Neuronal stem cell (in vitro differentiated cells): ENCODE measurements around the gene SPOPL.

Experiments used
- DNase-seq: peaks from one replicate; pipeline ENCODE4 v3.0.0-alpha.2; 2013; ENCODE audit warnings: low spot score
- H2AFZ ChIP-seq: one replicate; pipeline ENCODE4 v1.6.1; 2013; ENCODE audit warnings: mild to moderate bottlenecking, low read length, inconsistent platforms
- H2AK5ac ChIP-seq: 2 replicates; pipeline ENCODE4 v1.6.1; 2013; ENCODE audit warnings: low read depth, mild to moderate bottlenecking, inconsistent platforms, low read length, moderate library complexity, mixed read lengths
- H2BK120ac ChIP-seq: 2 replicates; pipeline ENCODE4 v1.6.1; 2013; ENCODE audit warnings: low read depth, mild to moderate bottlenecking, inconsistent platforms, low read length, moderate library complexity, mixed read lengths
- H2BK12ac ChIP-seq: one replicate; pipeline ENCODE4 v1.6.1; 2013; ENCODE audit warnings: low read length, inconsistent platforms
- H2BK15ac ChIP-seq: 2 replicates; pipeline ENCODE4 v1.6.1; 2013; ENCODE audit warnings: mild to moderate bottlenecking, low read length, inconsistent platforms, mixed read lengths
- H2BK5ac ChIP-seq: one replicate; pipeline ENCODE4 v1.6.1; 2013; ENCODE audit warnings: inconsistent platforms, mild to moderate bottlenecking, low read length, moderate library complexity
- H3K14ac ChIP-seq: one replicate; pipeline ENCODE4 v1.6.1; 2013; ENCODE audit warnings: low read length, inconsistent platforms
- H3K18ac ChIP-seq: 2 replicates; pipeline ENCODE4 v1.6.1; 2013; ENCODE audit warnings: low read length, inconsistent platforms
- H3K23ac ChIP-seq: 2 replicates; pipeline ENCODE4 v1.6.1; 2013; ENCODE audit warnings: low read depth, mild to moderate bottlenecking, mixed read lengths, low read length, inconsistent platforms; ENCODE audit not compliant: poor library complexity
- H3K27ac ChIP-seq: replicated peaks from 3 replicates; pipeline ENCODE4 v1.5.1; 2013; ENCODE audit warnings: low read length, inconsistent platforms
- H3K27me3 ChIP-seq, 3 experiments: 2 replicates each; pipeline ENCODE4 v1.6.1; 2013; ENCODE audit warnings: low read length in 3 of 3, mild to moderate bottlenecking in 2 of 3, inconsistent platforms in 1 of 3, low read depth in 1 of 3, mixed read lengths in 1 of 3, moderate library complexity in 1 of 3; ENCODE audit not compliant: control insufficient read depth in 3 of 3, insufficient read depth in 3 of 3
- H3K36me3 ChIP-seq, 2 donors: replicated peaks in 1 of 2; 2 replicates each; pipeline ENCODE4 v1.6.1; 2013; ENCODE audit warnings: low read length in 2 of 2; ENCODE audit not compliant: control insufficient read depth in 2 of 2, insufficient read depth in 2 of 2
- H3K4ac ChIP-seq: 2 replicates; pipeline ENCODE4 v1.6.1; 2013; ENCODE audit warnings: inconsistent platforms, mild to moderate bottlenecking, low read length, moderate library complexity
- H3K4me1 ChIP-seq, 2 donors: 1 replicate in 1 of 2; 2 replicates in 1 of 2; pipeline ENCODE4 v1.6.1; 2013; ENCODE audit warnings: low read length in 2 of 2, low read depth in 1 of 2; ENCODE audit not compliant: control insufficient read depth in 2 of 2, insufficient read depth in 1 of 2
- H3K4me2 ChIP-seq: one replicate; pipeline ENCODE4 v1.6.1; 2013; ENCODE audit warnings: mild to moderate bottlenecking, low read length, inconsistent platforms; ENCODE audit not compliant: insufficient read depth, poor library complexity, severe bottlenecking
- H3K4me3 ChIP-seq, 2 donors: 2 replicates each; pipeline ENCODE4 v1.5.1; 2013; ENCODE audit warnings: low read length in 2 of 2, mild to moderate bottlenecking in 2 of 2, inconsistent platforms in 1 of 2, moderate library complexity in 1 of 2
- H3K79me1 ChIP-seq: one replicate; pipeline ENCODE4 v1.6.1; 2013; ENCODE audit warnings: low read depth, mild to moderate bottlenecking, inconsistent platforms, low read length, moderate library complexity
- H3K9ac ChIP-seq: one replicate; pipeline ENCODE4 v1.6.1; 2013; ENCODE audit warnings: mild to moderate bottlenecking, low read depth, low read length, inconsistent platforms; ENCODE audit not compliant: poor library complexity
- H3K9me3 ChIP-seq, 2 donors: replicated peaks in 1 of 2; 2 replicates each; pipeline versions ENCODE3 to v1.6.1; 2013; ENCODE audit warnings: low read length in 2 of 2, mild to moderate bottlenecking in 2 of 2, inconsistent platforms in 1 of 2, low read depth in 1 of 2, mixed read lengths in 1 of 2, moderate library complexity in 1 of 2; ENCODE audit not compliant: control insufficient read depth in 2 of 2, insufficient read depth in 1 of 2
- H4K8ac ChIP-seq: one replicate; pipeline ENCODE4 v1.6.1; 2013; ENCODE audit warnings: low read depth, mild to moderate bottlenecking, inconsistent platforms, low read length, moderate library complexity
- H4K91ac ChIP-seq: one replicate; pipeline ENCODE4 v1.6.1; 2013; ENCODE audit warnings: low read length, low read depth, mild to moderate bottlenecking, inconsistent platforms; ENCODE audit not compliant: poor library complexity
- WGBS, 2 donors: extraction: QIAGEN DNeasy Blood & Tissue Kit; methylation state at CpG; one replicate each; pipeline ENCODE4 v1.1.7; 2013; ENCODE audit warnings: missing lambda C conversion rate in 2 of 2, mixed read lengths in 1 of 2; ENCODE audit not compliant: insufficient read length in 2 of 2, insufficient replicate concordance in 1 of 2; ENCODE audit errors: extremely low coverage in 2 of 2; 5-methylcytosine and 5-hydroxymethylcytosine counted together

The SPOPL gene

DNA sequence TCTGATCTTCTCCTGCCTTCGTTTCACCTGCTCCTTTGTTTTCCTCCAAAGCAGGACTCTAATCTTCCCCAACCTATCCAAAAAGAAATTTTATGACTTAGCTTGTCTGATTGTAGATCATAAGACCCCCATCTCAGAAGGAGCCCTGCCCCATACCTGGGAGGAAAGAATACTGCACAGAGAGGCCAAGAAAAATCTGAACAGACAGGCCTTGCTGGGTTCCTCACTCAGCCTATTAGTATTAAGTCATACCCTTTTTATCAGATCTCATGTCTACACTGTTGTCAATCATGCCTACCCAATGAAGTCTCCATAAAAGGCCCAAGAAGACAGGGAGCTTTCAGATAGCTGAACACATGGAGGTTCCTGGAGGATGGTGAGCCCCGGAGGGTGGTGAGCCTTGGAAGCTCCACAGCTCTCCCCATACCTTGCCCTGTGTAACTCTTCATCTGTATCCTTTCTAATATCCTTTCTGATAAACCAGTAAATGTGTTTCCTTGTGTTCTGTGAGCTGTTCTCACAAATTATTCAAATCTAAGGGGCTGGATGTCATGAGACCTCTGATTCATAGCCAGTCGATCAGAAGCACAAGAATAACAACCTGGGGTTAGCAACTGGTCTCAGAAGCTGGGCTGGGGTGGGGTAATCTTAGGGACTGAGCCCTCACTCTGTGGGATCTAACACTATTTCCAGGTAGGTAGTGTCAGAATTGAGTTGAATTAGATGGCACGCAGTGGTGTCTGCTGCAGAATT, 108.8 kb downstream of the SPOPL start:
- H3K18ac ChIP-seq: no peak overlapping the region
- H3K14ac ChIP-seq: no peak overlapping the region
- no peak overlapping the region for H2BK15ac ChIP-seq
- no peak overlapping the region for H3K9ac ChIP-seq
- H2BK120ac ChIP-seq: no peak overlapping the region
- no peak overlapping the region for H3K4ac ChIP-seq
- no peak overlapping the region for H2AK5ac ChIP-seq
- no CpG with 5 or more reads among the region's 4 CpGs for whole genome bisulfite sequencing, 2 donors
- no peak overlapping the region for H2AFZ ChIP-seq
- DNase-seq: no peak
- no peaks in the 10 kb centered on the region for H3K79me1 ChIP-seq
- H3K9me3 ChIP-seq: no peaks in the 10 kb centered on the region
- H4K91ac ChIP-seq: no peak overlapping the region
- no peak overlapping the region for H3K4me2 ChIP-seq
- no peak overlapping the region for H4K8ac ChIP-seq
- H3K4me1 ChIP-seq: no peaks in the 10 kb centered on the region
- no peak overlapping the region for H2BK12ac ChIP-seq
- H3K27ac ChIP-seq: no peak overlapping the region
- no peak overlapping the region for H2BK5ac ChIP-seq
- H3K27me3 ChIP-seq: peaks cover 0 to 4% (median 0%) of the 10 kb centered on the region in 3 experiments
- no peaks in the 10 kb centered on the region for H3K36me3 ChIP-seq
- H3K23ac ChIP-seq: no peak overlapping the region
- H3K4me3 ChIP-seq: no peak overlapping the region

DNA sequence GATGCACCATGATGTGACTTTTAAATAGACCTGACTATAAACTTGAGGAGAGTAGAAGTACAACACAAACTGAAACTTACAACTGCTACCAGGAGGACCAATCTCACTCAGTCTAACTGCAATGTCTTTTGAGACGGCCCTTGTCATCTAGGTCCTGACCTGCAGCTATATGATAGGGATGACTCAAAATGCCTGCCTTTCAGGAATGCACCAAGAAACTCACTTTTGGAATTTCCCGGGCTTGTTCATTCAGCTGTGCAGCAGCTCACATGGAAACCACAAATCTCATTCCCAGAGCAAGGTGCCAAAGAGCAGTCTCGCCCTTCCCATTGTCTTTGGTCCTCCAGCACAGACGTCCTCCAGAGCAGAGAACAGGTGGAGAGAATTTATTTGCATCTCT, 113.7 kb downstream of the SPOPL start:
- H3K79me1 ChIP-seq: no peaks in the 10 kb centered on the region
- H2AFZ ChIP-seq: peak overlapping the region; percentile 12
- H3K27me3 ChIP-seq: peaks cover 0 to 9% (median 0%) of the 10 kb centered on the region in 3 experiments
- H3K4ac ChIP-seq: no peak overlapping the region
- H3K36me3 ChIP-seq: no peaks in the 10 kb centered on the region
- no peaks in the 10 kb centered on the region for H3K4me1 ChIP-seq
- H3K27ac ChIP-seq: no peak overlapping the region
- WGBS, 2 donors: no CpG with 5 or more reads among the region's 4 CpGs
- H3K9ac ChIP-seq: no peak overlapping the region
- H3K4me3 ChIP-seq: no peak overlapping the region
- no peaks in the 10 kb centered on the region for H3K9me3 ChIP-seq
- H3K23ac ChIP-seq: no peak overlapping the region
- H3K4me2 ChIP-seq: no peak overlapping the region
- H4K91ac ChIP-seq: no peak overlapping the region
- H4K8ac ChIP-seq: no peak overlapping the region
- no peak overlapping the region for H2BK12ac ChIP-seq
- H2AK5ac ChIP-seq: no peak overlapping the region
- no peak overlapping the region for H2BK5ac ChIP-seq
- no peak for DNase-seq
- H2BK120ac ChIP-seq: no peak overlapping the region
- H3K14ac ChIP-seq: no peak overlapping the region
- H3K18ac ChIP-seq: no peak overlapping the region
- H2BK15ac ChIP-seq: no peak overlapping the region

DNA sequence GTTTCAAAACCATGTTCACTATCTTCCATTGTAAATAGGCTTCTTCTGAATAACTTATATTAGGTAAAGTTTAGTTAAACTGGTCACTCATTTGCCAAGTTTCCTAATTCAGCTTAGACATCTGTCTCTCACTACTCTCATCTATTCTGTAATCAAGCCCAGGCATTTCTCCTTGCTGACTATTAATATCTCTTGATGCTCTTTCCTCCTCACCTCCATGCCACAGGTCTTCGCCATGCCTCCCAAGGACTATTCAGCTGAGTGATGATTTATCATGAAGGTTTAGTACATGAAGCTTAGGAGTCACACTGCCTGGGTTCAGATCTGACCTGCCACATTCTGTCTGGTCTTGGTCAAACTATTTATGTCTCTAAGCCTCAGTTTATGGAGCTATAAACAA, 115.5 kb downstream of the SPOPL start:
- Histone ChIP-seq H2BK15ac (no peak overlapping the region), H2BK12ac (no peak overlapping the region), H3K14ac (no peak overlapping the region), H2BK120ac (no peak overlapping the region), H3K36me3 (no peaks in the 10 kb centered on the region), H3K23ac (no peak overlapping the region), H3K79me1 (no peaks in the 10 kb centered on the region), H4K91ac (no peak overlapping the region), H2BK5ac (no peak overlapping the region), H3K4me3 (no peak overlapping the region), H3K9ac (no peak overlapping the region), H4K8ac (no peak overlapping the region), H3K4me2 (no peak overlapping the region), H3K27me3 (peaks cover 0 to 12% (median 0%) of the 10 kb centered on the region in 3 experiments), H3K4ac (no peak overlapping the region), H3K27ac (no peak overlapping the region), H3K9me3 (no peaks in the 10 kb centered on the region), H2AFZ (no peak overlapping the region), H3K4me1 (no peaks in the 10 kb centered on the region), H2AK5ac (no peak overlapping the region), H3K18ac (no peak overlapping the region)
- DNase-seq: no peak
- no CpG with 5 or more reads among the region's 1 CpG for WGBS, 2 donors

DNA sequence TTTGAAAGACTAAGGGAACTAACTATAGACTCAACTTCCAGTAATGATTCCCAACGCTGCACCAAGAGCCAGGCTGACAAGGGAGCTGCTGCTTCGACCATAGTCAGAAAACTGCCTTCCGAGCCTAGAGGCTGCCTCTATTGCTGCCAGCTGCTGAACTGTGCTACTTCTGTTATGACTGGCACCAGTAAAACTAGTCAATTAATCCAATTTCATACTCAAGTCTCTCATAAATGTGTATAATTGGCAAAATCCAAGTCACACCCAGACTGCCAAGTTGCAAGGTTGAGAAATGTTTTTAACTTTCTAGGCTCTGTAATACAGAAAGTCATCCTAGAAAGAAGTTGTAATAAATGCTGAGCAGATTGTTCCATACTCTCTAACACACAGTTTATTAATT, 117.4 kb downstream of the SPOPL start:
- no peak overlapping the region for H3K4me2 ChIP-seq
- no peak overlapping the region for H2AK5ac ChIP-seq
- no peak overlapping the region for H2BK12ac ChIP-seq
- no peak overlapping the region for H2AFZ ChIP-seq
- H2BK15ac ChIP-seq: no peak overlapping the region
- no peak overlapping the region for H4K8ac ChIP-seq
- H3K79me1 ChIP-seq: no peaks in the 10 kb centered on the region
- no peak overlapping the region for H4K91ac ChIP-seq
- no peak overlapping the region for H3K9ac ChIP-seq
- H3K4me3 ChIP-seq: no peak overlapping the region
- H3K4ac ChIP-seq: no peak overlapping the region
- H3K27me3 ChIP-seq: peaks cover 0 to 8% (median 0%) of the 10 kb centered on the region in 3 experiments
- H3K9me3 ChIP-seq: no peaks in the 10 kb centered on the region
- H2BK120ac ChIP-seq: no peak overlapping the region
- H3K36me3 ChIP-seq: no peaks in the 10 kb centered on the region
- no peak overlapping the region for H3K27ac ChIP-seq
- no peak overlapping the region for H2BK5ac ChIP-seq
- no peak overlapping the region for H3K14ac ChIP-seq
- no peak overlapping the region for H3K18ac ChIP-seq
- no CpG with 5 or more reads among the region's 3 CpGs for WGBS, 2 donors
- no peak overlapping the region for H3K23ac ChIP-seq
- no peak for DNase-seq
- H3K4me1 ChIP-seq: peaks cover 0 to 2% of the 10 kb centered on the region in 2 donors
